DOHH2 (cell line): ENCODE data around the gene USP49.

Source experiments
- EZH2phosphoT487 ChIP-seq: fragments of 200-600 bp; sonication (generic); IDR thresholded peaks from 2 replicates; pipeline ENCODE4 v1.6.1; 2017; ENCODE audit warnings: borderline replicate concordance, mild to moderate bottlenecking, antibody characterized with exemption, low read length, moderate library complexity, mixed read lengths
- TF ChIP-seq, protein P1 (sequence below): fragments of 200-600 bp; sonication (generic); IDR thresholded peaks from one replicate; pipeline ENCODE4 v1.5.1; 2014; ENCODE audit warnings: antibody characterized with exemption, mild to moderate bottlenecking, low read depth, low read length; ENCODE audit not compliant: poor library complexity, severe bottlenecking

- TF ChIP-seq, protein P1, sequence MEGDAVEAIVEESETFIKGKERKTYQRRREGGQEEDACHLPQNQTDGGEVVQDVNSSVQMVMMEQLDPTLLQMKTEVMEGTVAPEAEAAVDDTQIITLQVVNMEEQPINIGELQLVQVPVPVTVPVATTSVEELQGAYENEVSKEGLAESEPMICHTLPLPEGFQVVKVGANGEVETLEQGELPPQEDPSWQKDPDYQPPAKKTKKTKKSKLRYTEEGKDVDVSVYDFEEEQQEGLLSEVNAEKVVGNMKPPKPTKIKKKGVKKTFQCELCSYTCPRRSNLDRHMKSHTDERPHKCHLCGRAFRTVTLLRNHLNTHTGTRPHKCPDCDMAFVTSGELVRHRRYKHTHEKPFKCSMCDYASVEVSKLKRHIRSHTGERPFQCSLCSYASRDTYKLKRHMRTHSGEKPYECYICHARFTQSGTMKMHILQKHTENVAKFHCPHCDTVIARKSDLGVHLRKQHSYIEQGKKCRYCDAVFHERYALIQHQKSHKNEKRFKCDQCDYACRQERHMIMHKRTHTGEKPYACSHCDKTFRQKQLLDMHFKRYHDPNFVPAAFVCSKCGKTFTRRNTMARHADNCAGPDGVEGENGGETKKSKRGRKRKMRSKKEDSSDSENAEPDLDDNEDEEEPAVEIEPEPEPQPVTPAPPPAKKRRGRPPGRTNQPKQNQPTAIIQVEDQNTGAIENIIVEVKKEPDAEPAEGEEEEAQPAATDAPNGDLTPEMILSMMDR = no peak
- no peak for TF ChIP-seq EZH2phosphoT487
These were observed at the start of gene USP49 for GRCh38 chr6:41895300-41896233.
